ENCODE results near the gene PPP2R1B.

Gene PPP2R1B

GRCh38 chr11:111735262-111736116, 30.7 kb downstream of the PPP2R1B start:
- Histone ChIP-seq H3K4me1 (ENCODE audit: insufficient read depth, low read length) (peaks cover 73% of the 10 kb centered on the region), H2AFZ (ENCODE audit: low read depth, low read length) (no peak overlapping the region), H3K4me3 (ENCODE audit: low read length) (peak overlapping the region; percentile 2), H3K27me3 (ENCODE audit: insufficient read depth, low read length) (no peaks in the 10 kb centered on the region), H3K36me3 (ENCODE audit: insufficient read depth, low read length) (peaks cover under 1% of the 10 kb centered on the region), H3K9me3 (ENCODE audit: low read length) (no peaks in the 10 kb centered on the region)

GRCh38 chr11:111734954-111735261, 31.3 kb downstream of the PPP2R1B start:
- H3K36me3 ChIP-seq (ENCODE audit: insufficient read depth, low read length) = no peaks in the 10 kb centered on the region
- peaks cover 79% of the 10 kb centered on the region for H3K4me1 ChIP-seq (ENCODE audit: insufficient read depth, low read length)
- H3K27me3 ChIP-seq (ENCODE audit: insufficient read depth, low read length) = no peaks in the 10 kb centered on the region
- H3K4me3 ChIP-seq (ENCODE audit: low read length) = no peak overlapping the region
- no peaks in the 10 kb centered on the region for H3K9me3 ChIP-seq (ENCODE audit: low read length)
- H2AFZ ChIP-seq (ENCODE audit: low read depth, low read length) = no peak overlapping the region

GRCh38 chr11:111734101-111734953, 31.9 kb downstream of the PPP2R1B start:
- H3K36me3 ChIP-seq (ENCODE audit: insufficient read depth, low read length) = no peaks in the 10 kb centered on the region
- peaks cover 85% of the 10 kb centered on the region for H3K4me1 ChIP-seq (ENCODE audit: insufficient read depth, low read length)
- no peak overlapping the region for H3K4me3 ChIP-seq (ENCODE audit: low read length)
- H2AFZ ChIP-seq (ENCODE audit: low read depth, low read length) = no peak overlapping the region
- no peaks in the 10 kb centered on the region for H3K9me3 ChIP-seq (ENCODE audit: low read length)
- H3K27me3 ChIP-seq (ENCODE audit: insufficient read depth, low read length) = no peaks in the 10 kb centered on the region

GRCh38 chr11:111733611-111734088, 32.5 kb downstream of the PPP2R1B start:
- Histone ChIP-seq H3K4me3 (ENCODE audit: low read length) (no peak overlapping the region), H3K4me1 (ENCODE audit: insufficient read depth, low read length) (peaks cover 86% of the 10 kb centered on the region), H3K27me3 (ENCODE audit: insufficient read depth, low read length) (no peaks in the 10 kb centered on the region), H3K9me3 (ENCODE audit: low read length) (no peaks in the 10 kb centered on the region), H3K36me3 (ENCODE audit: insufficient read depth, low read length) (no peaks in the 10 kb centered on the region), H2AFZ (ENCODE audit: low read depth, low read length) (no peak overlapping the region)

- H3K4me3 ChIP-seq (ENCODE audit: low read length) = no peak overlapping the region
- no peaks in the 10 kb centered on the region for H3K9me3 ChIP-seq (ENCODE audit: low read length)
- no peak overlapping the region for H2AFZ ChIP-seq (ENCODE audit: low read depth, low read length)
- H3K36me3 ChIP-seq (ENCODE audit: insufficient read depth, low read length) = peaks cover under 1% of the 10 kb centered on the region
- peaks cover 79% of the 10 kb centered on the region for H3K4me1 ChIP-seq (ENCODE audit: insufficient read depth, low read length)
- H3K27me3 ChIP-seq (ENCODE audit: insufficient read depth, low read length) = no peaks in the 10 kb centered on the region
These were observed 33.2 kb downstream of the PPP2R1B start for GRCh38 chr11:111733016-111733415.

GRCh38 chr11:111731821-111732220, 34.4 kb downstream of the PPP2R1B start:
- Histone ChIP-seq H2AFZ (ENCODE audit: low read depth, low read length) (no peak overlapping the region), H3K27me3 (ENCODE audit: insufficient read depth, low read length) (no peaks in the 10 kb centered on the region), H3K36me3 (ENCODE audit: insufficient read depth, low read length) (peaks cover 12% of the 10 kb centered on the region), H3K4me1 (ENCODE audit: insufficient read depth, low read length) (peaks cover 67% of the 10 kb centered on the region), H3K4me3 (ENCODE audit: low read length) (no peak overlapping the region), H3K9me3 (ENCODE audit: low read length) (no peaks in the 10 kb centered on the region)

GRCh38 chr11:111730871-111731591, 35.2 kb downstream of the PPP2R1B start:
- H3K36me3 ChIP-seq (ENCODE audit: insufficient read depth, low read length) = peaks cover 19% of the 10 kb centered on the region
- H3K27me3 ChIP-seq (ENCODE audit: insufficient read depth, low read length) = no peaks in the 10 kb centered on the region
- peaks cover 59% of the 10 kb centered on the region for H3K4me1 ChIP-seq (ENCODE audit: insufficient read depth, low read length)
- no peak overlapping the region for H2AFZ ChIP-seq (ENCODE audit: low read depth, low read length)
- H3K9me3 ChIP-seq (ENCODE audit: low read length) = no peaks in the 10 kb centered on the region
- no peak overlapping the region for H3K4me3 ChIP-seq (ENCODE audit: low read length)

- H3K36me3 ChIP-seq (ENCODE audit: insufficient read depth, low read length) = peaks cover 27% of the 10 kb centered on the region
- no peaks in the 10 kb centered on the region for H3K27me3 ChIP-seq (ENCODE audit: insufficient read depth, low read length)
- no peak overlapping the region for H3K4me3 ChIP-seq (ENCODE audit: low read length)
- H3K4me1 ChIP-seq (ENCODE audit: insufficient read depth, low read length) = peaks cover 48% of the 10 kb centered on the region
- no peaks in the 10 kb centered on the region for H3K9me3 ChIP-seq (ENCODE audit: low read length)
- no peak overlapping the region for H2AFZ ChIP-seq (ENCODE audit: low read depth, low read length)
These were observed 36.3 kb downstream of the PPP2R1B start for GRCh38 chr11:111729831-111730311.

- Histone ChIP-seq H3K4me3 (ENCODE audit: low read length) (no peak overlapping the region), H3K4me1 (ENCODE audit: insufficient read depth, low read length) (peaks cover 42% of the 10 kb centered on the region), H2AFZ (ENCODE audit: low read depth, low read length) (no peak overlapping the region), H3K9me3 (ENCODE audit: low read length) (no peaks in the 10 kb centered on the region), H3K27me3 (ENCODE audit: insufficient read depth, low read length) (no peaks in the 10 kb centered on the region), H3K36me3 (ENCODE audit: insufficient read depth, low read length) (peaks cover 33% of the 10 kb centered on the region)
These were observed 36.9 kb downstream of the PPP2R1B start for GRCh38 chr11:111729071-111729830.

GRCh38 chr11:111727431-111727830, 38.8 kb downstream of the PPP2R1B start:
- Histone ChIP-seq H3K27me3 (ENCODE audit: insufficient read depth, low read length) (no peaks in the 10 kb centered on the region), H2AFZ (ENCODE audit: low read depth, low read length) (no peak overlapping the region), H3K4me1 (ENCODE audit: insufficient read depth, low read length) (peaks cover 25% of the 10 kb centered on the region), H3K9me3 (ENCODE audit: low read length) (no peaks in the 10 kb centered on the region), H3K36me3 (ENCODE audit: insufficient read depth, low read length) (peaks cover 49% of the 10 kb centered on the region), H3K4me3 (ENCODE audit: low read length) (no peak overlapping the region)

GRCh38 chr11:111726301-111726713, 39.9 kb downstream of the PPP2R1B start:
- Histone ChIP-seq H2AFZ (ENCODE audit: low read depth, low read length) (no peak overlapping the region), H3K36me3 (ENCODE audit: insufficient read depth, low read length) (peaks cover 60% of the 10 kb centered on the region), H3K27me3 (ENCODE audit: insufficient read depth, low read length) (no peaks in the 10 kb centered on the region), H3K9me3 (ENCODE audit: low read length) (no peaks in the 10 kb centered on the region), H3K4me3 (ENCODE audit: low read length) (no peak overlapping the region), H3K4me1 (ENCODE audit: insufficient read depth, low read length) (peaks cover 23% of the 10 kb centered on the region)

GRCh38 chr11:111725621-111726020, 40.6 kb downstream of the PPP2R1B start:
- no peak overlapping the region for H3K4me3 ChIP-seq (ENCODE audit: low read length)
- H3K4me1 ChIP-seq (ENCODE audit: insufficient read depth, low read length) = peaks cover 17% of the 10 kb centered on the region
- peaks cover 67% of the 10 kb centered on the region for H3K36me3 ChIP-seq (ENCODE audit: insufficient read depth, low read length)
- no peak overlapping the region for H2AFZ ChIP-seq (ENCODE audit: low read depth, low read length)
- H3K9me3 ChIP-seq (ENCODE audit: low read length) = no peaks in the 10 kb centered on the region
- H3K27me3 ChIP-seq (ENCODE audit: insufficient read depth, low read length) = no peaks in the 10 kb centered on the region

Measured in neuron (in vitro differentiated cells).